HEK293 (cell line): Measurements from ENCODE around the gene NYNRIN.
A peak's percentile ranks its signal among the peaks of the same experiment; 100 is the strongest.

Experiments used
- CTCF ChIA-PET: fragments of 350-600 bp; formaldehyde crosslinking; extraction: SDS; loops from one replicate; lab custom pipeline; 2021; ENCODE audit warnings: antibody characterized with exemption; lab: Yijun Ruan, JAX
- POLR2A ChIA-PET: fragments of 300-600 bp; formaldehyde crosslinking; extraction: SDS; loops from one replicate; lab custom pipeline; 2020; ENCODE audit warnings: antibody characterized with exemption, inconsistent platforms; lab: Yijun Ruan, JAX
- H3K27ac ChIP-seq: fragments of 200-500 bp; sonication (Bioruptor generic); 2 replicates; pipeline ENCODE4 v1.5.1; 2014; ENCODE audit warnings: low read depth, low read length, control low read depth, inconsistent platforms; ENCODE audit errors: extremely low read depth
- H3K36me3 ChIP-seq, 2 experiments: fragments of 200-500 bp in 1 of 2; sonication (Bioruptor generic) in 1 of 2; 1 replicate in 1 of 2; 2 replicates in 1 of 2; pipeline ENCODE4 v1.5.1; 2014 to 2017; ENCODE audit warnings: inconsistent platforms in 2 of 2, low read length in 2 of 2; ENCODE audit not compliant: control insufficient read depth in 2 of 2, insufficient read depth in 1 of 2
- H3K4me1 ChIP-seq: fragments of 200-500 bp; sonication (Bioruptor generic); 2 replicates; pipeline ENCODE4 v1.5.1; 2014; ENCODE audit warnings: mild to moderate bottlenecking, low read length, inconsistent platforms; ENCODE audit not compliant: control insufficient read depth, insufficient read depth
- H3K4me3 ChIP-seq: 2 replicates; pipeline ENCODE4 v1.5.1; 2011; ENCODE audit warnings: low read depth, mild to moderate bottlenecking, control low read depth, low read length, moderate library complexity
- H3K9me3 ChIP-seq: fragments of 200-500 bp; sonication (Bioruptor generic); 2 replicates; pipeline ENCODE4 v1.5.1; 2014; ENCODE audit warnings: low read depth, low read length, inconsistent platforms; ENCODE audit not compliant: control insufficient read depth, insufficient read depth
- KLF9 ChIP-seq: fragments of 450-650 bp; formaldehyde crosslinking; IDR thresholded peaks from 2 replicates; pipeline ENCODE4 v1.5.1; 2016; ENCODE audit warnings: missing biosample characterization, missing genetic modification characterization, low read depth
- SETDB1 ChIP-seq: IDR thresholded peaks from one replicate; pipeline ENCODE4 v1.6.1; 2017; ENCODE audit warnings: mild to moderate bottlenecking, low read length, moderate library complexity, mixed read lengths; ENCODE audit not compliant: insufficient read length
- SP2 ChIP-seq: fragments of 450-650 bp; formaldehyde crosslinking; IDR thresholded peaks from 2 replicates; pipeline ENCODE4 v1.5.1; 2016; ENCODE audit warnings: missing biosample characterization, missing genetic modification characterization
- SP7 ChIP-seq: fragments of 450-650 bp; formaldehyde crosslinking; IDR thresholded peaks from 2 replicates; pipeline ENCODE4 v1.5.1; 2016; ENCODE audit warnings: missing biosample characterization, missing genetic modification characterization
- TSHZ1 ChIP-seq: fragments of 450-650 bp; formaldehyde crosslinking; IDR thresholded peaks from 2 replicates; pipeline ENCODE4 v1.5.1; 2016; ENCODE audit warnings: missing biosample characterization, missing genetic modification characterization, borderline replicate concordance
- YY2 ChIP-seq: fragments of 450-650 bp; formaldehyde crosslinking; IDR thresholded peaks from 2 replicates; pipeline ENCODE4 v1.5.1; 2016; ENCODE audit warnings: missing biosample characterization, missing genetic modification characterization
- ZBTB48 ChIP-seq: fragments of 450-650 bp; formaldehyde crosslinking; IDR thresholded peaks from 2 replicates; pipeline ENCODE4 v1.5.1; 2016; ENCODE audit warnings: missing biosample characterization, missing genetic modification characterization
- ZBTB49 ChIP-seq: fragments of 450-650 bp; formaldehyde crosslinking; IDR thresholded peaks from 2 replicates; pipeline ENCODE4 v1.5.1; 2016; ENCODE audit warnings: missing biosample characterization, missing genetic modification characterization, low read depth
- ZFHX2 ChIP-seq: fragments of 450-650 bp; formaldehyde crosslinking; conservative IDR thresholded peaks from 2 replicates; pipeline ENCODE4 v1.5.1; 2016; ENCODE audit warnings: missing biosample characterization, missing genetic modification characterization
- ZNF146 ChIP-seq: fragments of 450-650 bp; formaldehyde crosslinking; IDR thresholded peaks from 2 replicates; pipeline ENCODE4 v1.5.1; 2016; ENCODE audit warnings: missing biosample characterization, missing genetic modification characterization
- ZNF157 ChIP-seq: fragments of 450-650 bp; formaldehyde crosslinking; IDR thresholded peaks from 2 replicates; pipeline ENCODE4 v1.5.1; 2016; ENCODE audit warnings: missing biosample characterization, missing genetic modification characterization
- ZNF19 ChIP-seq: fragments of 450-650 bp; formaldehyde crosslinking; IDR thresholded peaks from 2 replicates; pipeline ENCODE4; 2016; ENCODE audit warnings: missing biosample characterization, missing genetic modification characterization, low read depth
- ZNF324 ChIP-seq: fragments of 450-650 bp; formaldehyde crosslinking; IDR thresholded peaks from 2 replicates; pipeline ENCODE4 v1.5.1; 2016; ENCODE audit warnings: missing biosample characterization, missing genetic modification characterization
- ZNF433 ChIP-seq: fragments of 450-650 bp; formaldehyde crosslinking; IDR thresholded peaks from 2 replicates; pipeline ENCODE4 v1.5.1; 2016; ENCODE audit warnings: missing biosample characterization, missing genetic modification characterization, low read depth
- ZNF488 ChIP-seq: fragments of 450-650 bp; formaldehyde crosslinking; IDR thresholded peaks from 2 replicates; pipeline ENCODE4 v1.5.1; 2016; ENCODE audit warnings: missing biosample characterization, missing genetic modification characterization
- ZNF513 ChIP-seq: fragments of 450-650 bp; IDR thresholded peaks from 2 replicates; pipeline ENCODE4 v1.5.1; 2018; ENCODE audit warnings: missing biosample characterization, missing genetic modification characterization
- ZNF560 ChIP-seq: fragments of 450-650 bp; formaldehyde crosslinking; IDR thresholded peaks from 2 replicates; pipeline ENCODE4 v1.5.1; 2017; ENCODE audit warnings: missing biosample characterization, missing genetic modification characterization, borderline replicate concordance
- ZNF629 ChIP-seq: fragments of 450-650 bp; formaldehyde crosslinking; IDR thresholded peaks from 2 replicates; pipeline ENCODE4 v1.5.1; 2017; ENCODE audit warnings: missing biosample characterization, missing genetic modification characterization
- ZNF658 ChIP-seq: fragments of 450-650 bp; formaldehyde crosslinking; IDR thresholded peaks from 2 replicates; pipeline ENCODE4; 2016; ENCODE audit warnings: missing biosample characterization, missing genetic modification characterization
- ZNF692 ChIP-seq: fragments of 450-650 bp; formaldehyde crosslinking; IDR thresholded peaks from 2 replicates; pipeline ENCODE4 v1.5.1; 2016; ENCODE audit warnings: missing biosample characterization, missing genetic modification characterization
- ZNF704 ChIP-seq: fragments of 450-650 bp; formaldehyde crosslinking; IDR thresholded peaks from 2 replicates; pipeline ENCODE4 v1.5.1; 2016; ENCODE audit warnings: missing biosample characterization, missing genetic modification characterization
- ZNF747 ChIP-seq: fragments of 450-650 bp; formaldehyde crosslinking; IDR thresholded peaks from 2 replicates; pipeline ENCODE4 v1.5.1; 2016; ENCODE audit warnings: missing biosample characterization, missing genetic modification characterization
- ZNF776 ChIP-seq: fragments of 450-650 bp; formaldehyde crosslinking; IDR thresholded peaks from 2 replicates; pipeline ENCODE4 v1.5.0; 2017; ENCODE audit warnings: missing biosample characterization, missing genetic modification characterization, borderline replicate concordance
- ZNF830 ChIP-seq: fragments of 450-650 bp; IDR thresholded peaks from 2 replicates; pipeline ENCODE4 v1.5.0; 2018; ENCODE audit warnings: missing biosample characterization, missing genetic modification characterization, low read depth, mild to moderate bottlenecking, moderate library complexity
- ZNF837 ChIP-seq: fragments of 450-650 bp; formaldehyde crosslinking; IDR thresholded peaks from 2 replicates; pipeline ENCODE4 v1.5.1; 2016; ENCODE audit warnings: missing biosample characterization, missing genetic modification characterization

NYNRIN gene

GRCh38 chr14:24392325-24393091 lies 6.3 kb upstream of the NYNRIN start (continued):
- TF ChIP-seq ZNF513 (tag by site-specific recombination) (peak; percentile 49), ZNF560 (tag by site-specific recombination) (no peak), ZNF324 (tag by site-specific recombination) (no peak), ZNF692 (tag by site-specific recombination) (peak; percentile 41; the same call in 1 of the 2 replicates), SP7 (tag by site-specific recombination) (0 out of 2 replicates have a peak, but pooled peaks have one; percentile 31), ZNF146 (peak; percentile 76), TSHZ1 (tag by site-specific recombination) (no peak; the same call in 1 of the 2 replicates), ZNF704 (tag by site-specific recombination) (no peak), ZBTB48 (tag by site-specific recombination) (no peak), ZNF837 (tag by site-specific recombination) (no peak)

- no peaks in the 10 kb centered on the region for H3K9me3 ChIP-seq
- CTCF ChIA-PET = interaction anchor here (0.8 to 1.2 kb wide), 3 partner anchors 16 to 37 kb away, joined by 3 to 4 read pairs (median 3); no protein-coding TSS in a partner anchor
- no peak overlapping the region for H3K27ac ChIP-seq
- peaks cover 18% of the 10 kb centered on the region for H3K4me1 ChIP-seq
- H3K4me3 ChIP-seq = no peak overlapping the region
- POLR2A ChIA-PET = no interaction called here
- H3K36me3 ChIP-seq = no peaks in the 10 kb centered on the region
- TF ChIP-seq ZNF830 (tag by site-specific recombination) (no peak), ZNF488 (tag by site-specific recombination) (no peak), SP2 (tag by site-specific recombination) (no peak), ZNF776 (tag by site-specific recombination) (no peak), KLF9 (no peak), ZNF658 (tag by site-specific recombination) (no peak), ZNF19 (tag by site-specific recombination) (no peak), YY2 (tag by site-specific recombination) (no peak), ZNF157 (tag by site-specific recombination) (no peak), SETDB1 (no peak), ZNF629 (no peak), ZNF747 (tag by site-specific recombination) (no peak), ZFHX2 (no peak), ZBTB49 (no peak), ZNF433 (tag by site-specific recombination) (no peak)
These were observed 4.5 kb upstream of the NYNRIN start for GRCh38 chr14:24394275-24394674.
